Heart left ventricle (tissue), 16 donors: Measurements from ENCODE around the gene MCM10. TPM values are rescaled to one million over a fixed set of nuclear protein-coding genes. Genes with fewer than 3 reads are reported as not detected.
"Not testable (repeated sequence)": the region's sequence is repeated elsewhere in the genome, so short reads cannot be mapped to it uniquely, and the experiment has no call there.

Experiments used
- ATAC-seq, 4 donors: fragments of 200-7000 bp; cut with Tn5 transposase; one replicate each; pipeline ENCODE4 v1.9.1; 2020 to 2022; ENCODE audit warnings: moderate library complexity in 4 of 4, mild to moderate bottlenecking in 3 of 4, moderate number of reproducible peaks in 1 of 4
- DNase-seq, 5 donors: peaks; one replicate each; pipeline ENCODE4 v3.0.0-alpha.2; 2020
- H3K27ac ChIP-seq, 12 donors: fragments of 200-600 bp; sonication (generic) in 4 of 12; one replicate each; pipeline versions ENCODE4 v1.5.0 to v1.8.0; 2016 to 2022; ENCODE audit warnings: mild to moderate bottlenecking in 2 of 12
- H3K27me3 ChIP-seq, 9 donors: fragments of 200-600 bp; sonication (generic) in 2 of 9; one replicate each; pipeline versions ENCODE4 v1.5.1 to v1.8.0; 2016 to 2022; ENCODE audit warnings: mild to moderate bottlenecking in 3 of 9
- H3K36me3 ChIP-seq, 9 donors: fragments of 200-600 bp; sonication (generic) in 2 of 9; one replicate each; pipeline versions ENCODE4 v1.5.0 to v1.8.0; 2018 to 2022; ENCODE audit warnings: mild to moderate bottlenecking in 2 of 9
- H3K4me1 ChIP-seq, 12 donors: fragments of 200-600 bp; sonication (generic) in 4 of 12; one replicate each; pipeline versions ENCODE4 v1.5.0 to v1.8.0; 2016 to 2022; ENCODE audit warnings: mild to moderate bottlenecking in 3 of 12
- H3K4me3 ChIP-seq, 12 donors: fragments of 200-600 bp; sonication (generic) in 4 of 12; one replicate each; pipeline versions ENCODE4 v1.5.0 to v1.8.0; 2017 to 2022; ENCODE audit warnings: mild to moderate bottlenecking in 9 of 12, moderate library complexity in 4 of 12
- H3K9me3 ChIP-seq, 12 donors: fragments of 200-600 bp; sonication (generic) in 4 of 12; one replicate each; pipeline versions ENCODE4 v1.5.0 to v1.8.0; 2016 to 2022; ENCODE audit warnings: mild to moderate bottlenecking in 1 of 12
- CTCF ChIP-seq, 12 donors: fragments of 200-600 bp; sonication (generic) in 4 of 12; IDR thresholded peaks; one replicate each; pipeline versions ENCODE4 v1.5.0 to v1.8.0; 2018 to 2022; ENCODE audit warnings: antibody characterized with exemption in 12 of 12, mild to moderate bottlenecking in 5 of 12
- POLR2A ChIP-seq, 2 donors: fragments of 450-650 bp; IDR thresholded peaks; one replicate each; pipeline ENCODE4 v1.6.1; 2017; ENCODE audit warnings: antibody characterized with exemption in 2 of 2, mild to moderate bottlenecking in 2 of 2, moderate library complexity in 2 of 2
- WGBS, 4 donors: extraction: QIAGEN DNeasy Blood & Tissue Kit in 2 of 4; methylation state at CpG; one replicate each; pipeline versions ENCODE4 v1.1.5 to v1.1.7; 2013 to 2018; 5-methylcytosine and 5-hydroxymethylcytosine counted together
- intact Hi-C, 10 donors: fragments of 100-400 bp; cut with DNase I; formaldehyde crosslinking; loops; one replicate each; pipeline versions ENCODE4 v1.11.1 to v1.14.2; 2022
- polyA plus RNA-seq, 2 donors: library from polyadenylated mRNA; stranded (reverse); fragments of 200-250 nt; gene quantifications; one replicate each; pipeline ENCODE4 v1.2.3, GENCODE V29; 2013
- total RNA-seq, 9 donors: library from RNA; depleted of rRNA in 2 of 9; stranded (reverse); fragments of >200 nt in 2 of 9; fragmentation: NEBNext Ultra II Directional in 3 of 9; extraction: Animal tissue kit (Norgen Biotek cat#: 25700) in 3 of 9; gene quantifications; one replicate each; pipeline versions ENCODE4 v1.1.0 to v1.2.4, GENCODE V29; 2016 to 2023
- donor health status: ischemic (EF 13 %, LVEDD 7.1; RV severe dilation, severe dysfunction).
- donor health status: healthy with polysubstance abuse.
- donor health status: DM: no; HTN: yes; CAD: no.
- donor health status: DM: no; HTN: no; CAD: no.
- donor health status: ischemic (EF 25% LVEDD 6.9; RV normal size, moderate dysfunction).
- donor health status: ischemic (EF 25% LVEDD 5.7; RV mildly dilated, moderate dysfunction).
- donor health status: healthy.
- donor health status: DM: yes; HTN: yes; CAD: no.
- donor health status: ischemic (EF 35%, LVEDD 5.7; RV mildly dilated, moderate dysfunction).
- donor health status: nonischemic (EF 11% LVEDD 7.7; RV severe dilation, severe dysfunction).
- donor health status: DM: yes; HTN: yes; CAD: no.
- donor health status: PGD.
- donor health status: ischemic (EF 29% LVEDD 5.4; RV normal size, mild dysfunction).
- donor health status: nonischemic (EF 23%, LVEDD 6.1; RV moderate dilation, normal function).

MCM10 gene
- total and polyA plus RNA-seq, 11 donors = 0.11 to 4.2 (median 0.24) TPM; not detected in 3

GRCh38 chr10:13239923-13240322, 78.6 kb downstream of the MCM10 start:
- no peak for ATAC-seq
- H3K4me1 ChIP-seq = no peaks in the 10 kb centered on the region
- intact Hi-C loops = no loop called here
- no peaks in the 10 kb centered on the region for H3K36me3 ChIP-seq
- WGBS, 4 donors = 86 to 93% (median 91%) methylated on average over 6 to 7 of the region's 7 CpGs
- DNase-seq = no peak
- H3K9me3 ChIP-seq = no peaks in the 10 kb centered on the region
- no peak for TF ChIP-seq CTCF (IDR thresholded peaks at IDR 0.05)
- TF ChIP-seq POLR2A (IDR thresholded peaks at IDR 0.05) = no peak
- H3K27ac ChIP-seq = no peak overlapping the region
- peaks cover 0 to 1% (median 0%) of the 10 kb centered on the region in 9 donors for H3K27me3 ChIP-seq
- H3K4me3 ChIP-seq = no peak overlapping the region

- no peak for ATAC-seq
- intact Hi-C loops = no loop called here
- Histone ChIP-seq H3K4me3 (no peak overlapping the region), H3K4me1 (no peaks in the 10 kb centered on the region), H3K27me3 (no peaks in the 10 kb centered on the region), H3K36me3 (no peaks in the 10 kb centered on the region), H3K27ac (no peak overlapping the region), H3K9me3 (no peaks in the 10 kb centered on the region)
- 82 to 93% (median 88%) methylated on average over 3 of the region's 3 CpGs for WGBS, 4 donors
- TF ChIP-seq POLR2A (IDR thresholded peaks at IDR 0.05) (no peak), CTCF (IDR thresholded peaks at IDR 0.05) (no peak)
- no peak for DNase-seq
Measured at GRCh38 chr10:13241613-13242012, 80.3 kb downstream of the MCM10 start.

GRCh38 chr10:13242260-13242659, 80.9 kb downstream of the MCM10 start:
- H3K4me3 ChIP-seq, H3K27ac ChIP-seq, ATAC-seq, intact Hi-C loops, H3K4me1 ChIP-seq, H3K27me3 ChIP-seq, DNase-seq, H3K36me3 ChIP-seq, H3K9me3 ChIP-seq: not testable (repeated sequence)
- 89 to 97% (median 93%) methylated on average over 5 of the region's 5 CpGs for WGBS, 4 donors

GRCh38 chr10:13247246-13247645, 85.9 kb downstream of the MCM10 start:
- 76 to 82% (median 79%) methylated on average over 8 to 9 of the region's 9 CpGs for WGBS, 4 donors
- Histone ChIP-seq H3K4me1 (no peaks in the 10 kb centered on the region), H3K9me3 (no peaks in the 10 kb centered on the region), H3K4me3 (no peak overlapping the region), H3K27me3 (no peaks in the 10 kb centered on the region), H3K36me3 (no peaks in the 10 kb centered on the region), H3K27ac (no peak overlapping the region)
- DNase-seq (no peak), ATAC-seq (no peak)
- intact Hi-C loops = no loop called here
- TF ChIP-seq CTCF (IDR thresholded peaks at IDR 0.05) = no peak
- no peak for TF ChIP-seq POLR2A (IDR thresholded peaks at IDR 0.05)

GRCh38 chr10:13247784-13248183, 86.4 kb downstream of the MCM10 start:
- no peak for TF ChIP-seq POLR2A (IDR thresholded peaks at IDR 0.05)
- no peak for TF ChIP-seq CTCF (IDR thresholded peaks at IDR 0.05)
- H3K27me3 ChIP-seq = no peaks in the 10 kb centered on the region
- no peaks in the 10 kb centered on the region for H3K36me3 ChIP-seq
- DNase-seq (no peak), ATAC-seq (no peak)
- 89 to 94% (median 92%) methylated on average over 4 of the region's 4 CpGs for WGBS, 4 donors
- H3K27ac ChIP-seq = no peak overlapping the region
- no peaks in the 10 kb centered on the region for H3K9me3 ChIP-seq
- no peaks in the 10 kb centered on the region for H3K4me1 ChIP-seq
- no peak overlapping the region for H3K4me3 ChIP-seq
- intact Hi-C loops = no loop called here
